Hepatocyte (in vitro differentiated cells): ENCODE data around the gene GCNA. TPM values are rescaled to one million over a fixed set of nuclear protein-coding genes. Genes with fewer than 3 reads are reported as not detected.

Experiments used
- DNase-seq: peaks from one replicate; pipeline ENCODE4 v3.0.0-alpha.2; 2016; ENCODE audit warnings: low spot score
- H2AFZ ChIP-seq: fragments of 200-600 bp; sonication (generic); 2 replicates; pipeline ENCODE4 v1.6.0; 2016; ENCODE audit warnings: antibody characterized with exemption, mild to moderate bottlenecking
- H3K27ac ChIP-seq: fragments of 200-600 bp; sonication (generic); 2 replicates; pipeline ENCODE4 v1.5.1; 2016; ENCODE audit warnings: mild to moderate bottlenecking
- H3K27me3 ChIP-seq: fragments of 200-600 bp; sonication (generic); 2 replicates; pipeline ENCODE4 v1.6.1; 2016
- H3K36me3 ChIP-seq: fragments of 200-600 bp; sonication (generic); replicated peaks from 2 replicates; pipeline ENCODE4 v1.5.1; 2016; ENCODE audit warnings: low read depth; ENCODE audit not compliant: insufficient read depth
- H3K4me1 ChIP-seq: fragments of 200-600 bp; sonication (generic); 2 replicates; pipeline ENCODE4 v1.5.1; 2016; ENCODE audit warnings: mild to moderate bottlenecking, moderate library complexity; ENCODE audit not compliant: insufficient read depth
- H3K4me2 ChIP-seq: fragments of 200-600 bp; sonication (generic); 2 replicates; pipeline ENCODE4 v1.6.0; 2016
- H3K4me3 ChIP-seq: fragments of 200-600 bp; sonication (generic); 2 replicates; pipeline ENCODE4 v1.5.1; 2016; ENCODE audit warnings: mild to moderate bottlenecking
- H3K79me2 ChIP-seq: fragments of 200-600 bp; sonication (generic); 2 replicates; pipeline ENCODE4 v1.6.0; 2017; ENCODE audit warnings: mild to moderate bottlenecking
- H3K9me2 ChIP-seq: fragments of 200-600 bp; sonication (generic); replicated peaks from 2 replicates; pipeline ENCODE4 v1.6.0; 2017; ENCODE audit warnings: mild to moderate bottlenecking; ENCODE audit not compliant: insufficient read depth
- H3K9me3 ChIP-seq: fragments of 200-600 bp; sonication (generic); 2 replicates; pipeline ENCODE4 v1.5.1; 2016; ENCODE audit warnings: low read depth, mild to moderate bottlenecking
- H4K20me1 ChIP-seq: fragments of 200-600 bp; sonication (generic); 2 replicates; pipeline ENCODE4 v1.6.0; 2016; ENCODE audit warnings: mild to moderate bottlenecking; ENCODE audit not compliant: insufficient read depth, poor library complexity, severe bottlenecking
- EZH2 ChIP-seq: fragments of 200-600 bp; sonication (generic); IDR thresholded peaks from 2 replicates; pipeline ENCODE4 v1.6.1; 2016; ENCODE audit warnings: antibody characterized with exemption, mild to moderate bottlenecking, borderline replicate concordance
- EZH2phosphoT487 ChIP-seq: fragments of 200-600 bp; sonication (generic); IDR thresholded peaks from one replicate; pipeline ENCODE4 v1.6.1; 2018; ENCODE audit warnings: antibody characterized with exemption, mild to moderate bottlenecking, low read depth, moderate library complexity; ENCODE audit not compliant: unreplicated experiment, severe bottlenecking
- WGBS: methylation state at CpG from one replicate; pipeline ENCODE4 v1.1.6; 2016; ENCODE audit warnings: low lambda C conversion rate; ENCODE audit errors: missing lambda C conversion rate; 5-methylcytosine and 5-hydroxymethylcytosine counted together
- polyA plus RNA-seq: library from polyadenylated mRNA; unstranded; fragments of >200 nt; fragmentation: Nextera tagmentation; extraction: Ambion mirVana; gene quantifications from 2 replicates; pipeline ENCODE4 v1.2.1, GENCODE V29; 2016
- total RNA-seq: library from RNA; depleted of rRNA; stranded (reverse); fragments of >200 nt; gene quantifications from 2 replicates; pipeline ENCODE4 v1.2.3, GENCODE V29; 2014
- TF ChIP-seq, protein P1 (sequence below): fragments of 200-600 bp; sonication (generic); IDR thresholded peaks from 2 replicates; pipeline ENCODE4 v1.5.1; 2016; ENCODE audit warnings: antibody characterized with exemption, mild to moderate bottlenecking; ENCODE audit not compliant: poor library complexity

Gene GCNA
- total and polyA plus RNA-seq, 2 experiments from 2014 or later, result 0.42 to 0.50 TPM

DNA sequence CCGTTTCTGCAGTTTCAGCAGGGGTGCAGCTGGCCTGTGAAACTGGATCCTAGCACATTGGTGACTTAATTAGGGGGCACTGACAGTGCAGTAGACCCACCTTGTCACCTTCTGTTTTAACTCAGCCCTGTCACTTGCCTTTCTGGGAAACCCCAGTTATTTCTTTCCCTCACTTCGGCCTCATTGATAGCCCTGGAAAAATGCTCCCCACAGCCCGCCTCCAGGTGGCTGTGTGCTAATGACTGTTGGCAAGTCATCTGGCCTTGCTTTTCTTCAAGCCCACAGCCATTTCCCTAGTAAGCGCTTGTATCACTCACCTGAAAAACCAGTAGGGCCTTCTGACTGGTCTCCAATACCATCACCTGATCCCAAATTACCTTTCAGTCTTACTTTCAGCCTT is 36.8 kb downstream of the GCNA start:
- no peaks in the 10 kb centered on the region for H3K79me2 ChIP-seq
- H3K9me3 ChIP-seq, result no peaks in the 10 kb centered on the region
- no peaks in the 10 kb centered on the region for H4K20me1 ChIP-seq
- H3K27ac ChIP-seq, result no peak overlapping the region
- H3K4me2 ChIP-seq, result no peak overlapping the region
- no peaks in the 10 kb centered on the region for H3K9me2 ChIP-seq
- TF ChIP-seq EZH2 (no peak), EZH2phosphoT487 (no peak)
- TF ChIP-seq, protein P1, sequence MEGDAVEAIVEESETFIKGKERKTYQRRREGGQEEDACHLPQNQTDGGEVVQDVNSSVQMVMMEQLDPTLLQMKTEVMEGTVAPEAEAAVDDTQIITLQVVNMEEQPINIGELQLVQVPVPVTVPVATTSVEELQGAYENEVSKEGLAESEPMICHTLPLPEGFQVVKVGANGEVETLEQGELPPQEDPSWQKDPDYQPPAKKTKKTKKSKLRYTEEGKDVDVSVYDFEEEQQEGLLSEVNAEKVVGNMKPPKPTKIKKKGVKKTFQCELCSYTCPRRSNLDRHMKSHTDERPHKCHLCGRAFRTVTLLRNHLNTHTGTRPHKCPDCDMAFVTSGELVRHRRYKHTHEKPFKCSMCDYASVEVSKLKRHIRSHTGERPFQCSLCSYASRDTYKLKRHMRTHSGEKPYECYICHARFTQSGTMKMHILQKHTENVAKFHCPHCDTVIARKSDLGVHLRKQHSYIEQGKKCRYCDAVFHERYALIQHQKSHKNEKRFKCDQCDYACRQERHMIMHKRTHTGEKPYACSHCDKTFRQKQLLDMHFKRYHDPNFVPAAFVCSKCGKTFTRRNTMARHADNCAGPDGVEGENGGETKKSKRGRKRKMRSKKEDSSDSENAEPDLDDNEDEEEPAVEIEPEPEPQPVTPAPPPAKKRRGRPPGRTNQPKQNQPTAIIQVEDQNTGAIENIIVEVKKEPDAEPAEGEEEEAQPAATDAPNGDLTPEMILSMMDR, result no peak
- H3K36me3 ChIP-seq, result no peaks in the 10 kb centered on the region
- no peak overlapping the region for H3K4me3 ChIP-seq
- no peaks in the 10 kb centered on the region for H3K27me3 ChIP-seq
- no peak overlapping the region for H2AFZ ChIP-seq
- whole genome bisulfite sequencing, result 86% methylated on average over 4 of the region's 4 CpGs
- DNase-seq, result no peak
- no peaks in the 10 kb centered on the region for H3K4me1 ChIP-seq

DNA sequence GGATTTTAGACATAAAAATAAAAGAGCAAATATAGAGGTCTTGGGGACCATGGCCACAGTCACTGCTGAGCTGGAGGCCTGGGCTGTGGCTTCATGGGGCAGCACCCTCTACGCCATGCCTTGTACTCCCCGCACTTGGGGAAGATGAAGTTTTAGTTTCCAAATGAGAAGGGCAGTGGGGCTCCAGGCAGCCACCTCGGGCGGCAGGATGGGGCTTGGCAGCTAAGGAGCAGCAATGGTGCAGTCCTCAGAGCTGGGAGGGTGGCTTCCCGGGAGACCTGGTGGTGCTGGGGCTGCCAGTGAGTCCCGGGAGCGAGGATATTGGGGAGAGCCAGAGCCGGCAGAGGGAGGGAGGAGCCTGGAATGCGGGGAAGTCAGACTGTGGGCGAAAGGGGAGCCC is 37.7 kb downstream of the GCNA start:
- WGBS, result 90% methylated on average over 10 of the region's 10 CpGs
- no peaks in the 10 kb centered on the region for H3K9me2 ChIP-seq
- no peaks in the 10 kb centered on the region for H3K79me2 ChIP-seq
- no peaks in the 10 kb centered on the region for H3K27me3 ChIP-seq
- no peak overlapping the region for H2AFZ ChIP-seq
- no peak overlapping the region for H3K27ac ChIP-seq
- H3K4me1 ChIP-seq, result no peaks in the 10 kb centered on the region
- no peaks in the 10 kb centered on the region for H3K36me3 ChIP-seq
- no peaks in the 10 kb centered on the region for H4K20me1 ChIP-seq
- H3K4me2 ChIP-seq, result no peak overlapping the region
- TF ChIP-seq, protein P1, result no peak
- TF ChIP-seq EZH2phosphoT487, result no peak
- TF ChIP-seq EZH2, result no peak
- H3K4me3 ChIP-seq, result no peak overlapping the region
- no peak for DNase-seq
- no peaks in the 10 kb centered on the region for H3K9me3 ChIP-seq

DNA sequence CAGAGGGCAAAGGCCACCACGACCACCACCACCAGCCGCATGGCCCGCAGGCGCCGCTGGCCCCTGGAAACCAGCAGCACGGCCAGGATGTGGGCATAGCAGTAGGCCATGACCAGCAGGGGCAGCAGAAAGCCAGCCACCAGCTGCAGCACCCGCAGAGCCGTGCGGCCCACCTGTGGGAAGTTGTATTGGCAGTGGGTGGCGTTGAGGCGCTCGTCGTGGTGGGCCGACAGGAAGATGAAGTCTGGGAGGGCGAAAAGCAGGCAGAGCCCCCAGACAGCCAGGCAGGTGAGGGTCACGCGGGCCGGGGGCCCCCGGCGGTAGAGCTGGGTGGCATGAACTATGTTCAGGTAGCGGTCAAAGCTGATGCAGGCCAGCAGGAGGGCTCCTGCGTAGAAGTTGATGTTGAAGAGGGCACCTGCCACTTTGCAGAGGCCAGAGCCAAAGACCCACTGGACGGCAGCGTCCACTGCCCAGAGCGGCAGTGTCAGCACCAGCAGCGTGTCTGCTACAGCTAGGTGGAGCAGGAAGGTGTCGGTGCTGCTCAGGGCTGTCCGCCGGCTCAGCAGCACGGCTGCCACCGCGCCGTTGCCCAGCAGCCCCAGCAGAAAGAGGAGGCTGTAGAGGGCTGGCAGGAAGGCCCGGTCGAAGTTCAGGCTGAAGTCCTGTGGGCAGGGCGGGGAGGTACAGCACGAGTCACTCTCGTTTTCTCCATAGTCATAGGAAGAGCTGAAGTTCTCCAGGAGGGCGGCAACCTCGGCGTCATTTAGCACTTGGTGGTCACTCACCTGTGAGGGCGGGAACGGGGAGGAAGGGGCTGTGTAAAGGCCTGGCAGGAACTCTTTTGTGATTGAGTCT is 38.7 kb downstream of the GCNA start:
- H3K4me3 ChIP-seq, result no peak overlapping the region
- no peaks in the 10 kb centered on the region for H3K9me2 ChIP-seq
- H3K4me2 ChIP-seq, result no peak overlapping the region
- no peaks in the 10 kb centered on the region for H3K27me3 ChIP-seq
- H3K79me2 ChIP-seq, result no peaks in the 10 kb centered on the region
- 86% methylated on average over 41 of the region's 43 CpGs for WGBS
- H3K4me1 ChIP-seq, result no peaks in the 10 kb centered on the region
- H4K20me1 ChIP-seq, result no peaks in the 10 kb centered on the region
- no peaks in the 10 kb centered on the region for H3K36me3 ChIP-seq
- no peak overlapping the region for H3K27ac ChIP-seq
- no peak overlapping the region for H2AFZ ChIP-seq
- TF ChIP-seq, protein P1, result no peak
- TF ChIP-seq EZH2phosphoT487, result no peak
- TF ChIP-seq EZH2, result no peak
- no peak for DNase-seq
- H3K9me3 ChIP-seq, result no peaks in the 10 kb centered on the region
